BE2C (cell line): ENCODE results near the gene SLC66A2.

Source experiments
- DNase-seq: peaks from one replicate; pipeline ENCODE4 v3.0.0-alpha.2; 2020
- H3K27me3 ChIP-seq: fragments of 250-450 bp; sonication (Bioruptor Pico); 2 replicates; pipeline ENCODE4 v1.5.1; 2020; ENCODE audit warnings: mild to moderate bottlenecking
- H3K36me3 ChIP-seq: fragments of 250-450 bp; sonication (Bioruptor Pico); 2 replicates; pipeline ENCODE4 v1.5.1; 2020; ENCODE audit warnings: mild to moderate bottlenecking
- H3K4me1 ChIP-seq: fragments of 250-450 bp; sonication (Bioruptor Pico); 2 replicates; pipeline ENCODE4 v1.5.1; 2020
- H3K4me3 ChIP-seq: 2 replicates; pipeline ENCODE4 v1.5.1; 2011; ENCODE audit warnings: low read depth, low read length
- H3K9me3 ChIP-seq: fragments of 250-450 bp; sonication (Bioruptor Pico); 2 replicates; pipeline ENCODE4 v1.5.1; 2020
- TF ChIP-seq, protein P1 (sequence below): IDR thresholded peaks from 2 replicates; pipeline ENCODE4 v1.5.1; 2012; ENCODE audit warnings: mild to moderate bottlenecking, low read depth, low read length

SLC66A2 gene

DNA sequence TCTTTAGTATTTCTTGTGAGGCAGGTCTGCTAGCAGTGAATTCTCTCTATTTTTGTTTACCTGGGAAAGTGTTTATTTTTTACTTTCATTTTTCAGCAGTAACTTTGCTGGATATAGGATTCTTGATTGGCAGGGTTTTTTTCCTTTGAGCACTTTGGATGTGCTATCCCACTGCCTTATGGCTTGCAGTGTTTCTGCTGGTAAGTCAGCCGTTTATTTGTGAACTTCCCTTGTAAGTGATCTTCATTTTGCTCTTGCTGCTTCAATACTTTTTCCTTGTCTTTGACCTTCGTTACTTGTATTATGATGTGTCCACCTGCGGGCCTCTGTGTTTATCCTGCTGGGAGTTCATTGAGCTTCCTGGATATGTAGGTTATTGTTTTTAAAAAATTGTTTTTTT, 54.7 kb downstream of the SLC66A2 start:
- no peaks in the 10 kb centered on the region for H3K36me3 ChIP-seq
- TF ChIP-seq, protein P1, sequence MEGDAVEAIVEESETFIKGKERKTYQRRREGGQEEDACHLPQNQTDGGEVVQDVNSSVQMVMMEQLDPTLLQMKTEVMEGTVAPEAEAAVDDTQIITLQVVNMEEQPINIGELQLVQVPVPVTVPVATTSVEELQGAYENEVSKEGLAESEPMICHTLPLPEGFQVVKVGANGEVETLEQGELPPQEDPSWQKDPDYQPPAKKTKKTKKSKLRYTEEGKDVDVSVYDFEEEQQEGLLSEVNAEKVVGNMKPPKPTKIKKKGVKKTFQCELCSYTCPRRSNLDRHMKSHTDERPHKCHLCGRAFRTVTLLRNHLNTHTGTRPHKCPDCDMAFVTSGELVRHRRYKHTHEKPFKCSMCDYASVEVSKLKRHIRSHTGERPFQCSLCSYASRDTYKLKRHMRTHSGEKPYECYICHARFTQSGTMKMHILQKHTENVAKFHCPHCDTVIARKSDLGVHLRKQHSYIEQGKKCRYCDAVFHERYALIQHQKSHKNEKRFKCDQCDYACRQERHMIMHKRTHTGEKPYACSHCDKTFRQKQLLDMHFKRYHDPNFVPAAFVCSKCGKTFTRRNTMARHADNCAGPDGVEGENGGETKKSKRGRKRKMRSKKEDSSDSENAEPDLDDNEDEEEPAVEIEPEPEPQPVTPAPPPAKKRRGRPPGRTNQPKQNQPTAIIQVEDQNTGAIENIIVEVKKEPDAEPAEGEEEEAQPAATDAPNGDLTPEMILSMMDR = no peak
- no peaks in the 10 kb centered on the region for H3K27me3 ChIP-seq
- H3K9me3 ChIP-seq = no peaks in the 10 kb centered on the region
- no peak overlapping the region for H3K4me3 ChIP-seq
- no peak for DNase-seq
- H3K4me1 ChIP-seq = no peaks in the 10 kb centered on the region

DNA sequence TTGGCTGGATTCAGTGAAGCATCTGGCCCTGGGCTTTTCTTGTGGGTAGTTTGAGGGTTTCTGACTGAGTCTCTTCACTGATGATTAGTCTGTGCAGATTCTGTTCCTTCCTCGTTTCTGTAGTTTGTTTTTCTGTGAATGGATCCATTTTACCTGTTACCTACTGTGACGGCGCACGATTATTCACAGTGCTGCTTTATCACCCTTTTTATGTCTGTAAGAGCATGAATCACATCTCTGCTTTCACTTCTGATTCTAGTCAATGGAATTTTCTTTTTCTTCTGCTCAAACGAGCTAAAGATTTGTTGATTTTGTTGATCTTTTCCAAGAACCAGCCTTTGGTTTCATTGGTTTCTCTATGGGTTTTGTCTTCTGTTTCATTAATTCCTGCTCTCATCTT, 60.8 kb downstream of the SLC66A2 start:
- DNase-seq = no peak
- Histone ChIP-seq H3K36me3 (no peaks in the 10 kb centered on the region), H3K27me3 (no peaks in the 10 kb centered on the region), H3K9me3 (no peaks in the 10 kb centered on the region), H3K4me1 (no peaks in the 10 kb centered on the region), H3K4me3 (no peak overlapping the region)
- TF ChIP-seq, protein P1 = no peak

- no peak for DNase-seq
- Histone ChIP-seq H3K9me3 (no peaks in the 10 kb centered on the region), H3K4me3 (no peak overlapping the region), H3K36me3 (no peaks in the 10 kb centered on the region), H3K4me1 (no peaks in the 10 kb centered on the region), H3K27me3 (no peaks in the 10 kb centered on the region)
- TF ChIP-seq, protein P1 = no peak
These were observed 61.9 kb downstream of the SLC66A2 start for GRCh38 chr18:79889569-79889968.

GRCh38 chr18:79888016-79888415, 63.4 kb downstream of the SLC66A2 start:
- no peaks in the 10 kb centered on the region for H3K36me3 ChIP-seq
- H3K9me3 ChIP-seq = no peaks in the 10 kb centered on the region
- no peaks in the 10 kb centered on the region for H3K4me1 ChIP-seq
- DNase-seq = no peak
- TF ChIP-seq, protein P1 = no peak
- H3K4me3 ChIP-seq = no peak overlapping the region
- no peaks in the 10 kb centered on the region for H3K27me3 ChIP-seq

DNA sequence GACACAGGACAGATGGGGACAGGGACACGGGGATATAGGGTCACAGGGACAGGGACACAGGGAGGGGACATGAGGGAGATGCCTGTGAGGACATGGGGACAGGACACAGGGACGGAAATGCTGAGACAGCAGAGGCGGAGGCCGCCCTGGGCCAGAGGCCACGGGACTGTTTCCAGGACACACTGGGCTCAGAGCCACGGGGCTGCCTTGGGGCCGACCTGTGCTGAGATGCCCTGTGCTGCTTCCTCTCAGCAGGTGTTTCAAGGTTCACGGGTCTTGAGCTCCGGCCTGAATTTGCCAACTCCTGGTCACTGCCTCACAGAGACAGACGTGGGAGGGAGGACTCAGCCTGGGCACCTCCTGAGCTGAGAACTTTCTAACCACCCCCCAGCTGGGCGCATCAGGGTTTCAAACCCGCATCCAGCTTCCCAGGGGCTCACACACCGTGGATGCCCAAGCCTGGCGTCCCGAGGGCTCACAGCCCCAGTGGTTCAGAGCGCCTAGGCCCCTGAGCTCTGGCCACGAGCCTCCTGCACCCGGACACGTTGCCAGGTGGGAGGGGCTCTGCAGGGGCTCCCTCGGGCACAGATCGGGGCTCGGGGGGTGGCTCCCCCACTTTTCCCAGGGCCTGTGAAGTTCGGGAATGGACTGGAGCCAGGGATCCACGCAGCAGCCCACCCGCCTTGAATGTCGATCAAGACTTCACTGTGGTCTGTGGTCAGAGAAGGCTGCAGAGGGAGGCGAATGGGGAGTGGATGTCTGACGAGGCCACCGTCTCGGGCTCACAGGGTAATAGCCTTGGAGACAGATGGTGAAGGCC, 64.1 kb downstream of the SLC66A2 start:
- no peaks in the 10 kb centered on the region for H3K4me1 ChIP-seq
- no peak overlapping the region for H3K4me3 ChIP-seq
- TF ChIP-seq, protein P1 = no peak
- no peaks in the 10 kb centered on the region for H3K27me3 ChIP-seq
- H3K36me3 ChIP-seq = no peaks in the 10 kb centered on the region
- H3K9me3 ChIP-seq = no peaks in the 10 kb centered on the region
- no peak for DNase-seq

DNA sequence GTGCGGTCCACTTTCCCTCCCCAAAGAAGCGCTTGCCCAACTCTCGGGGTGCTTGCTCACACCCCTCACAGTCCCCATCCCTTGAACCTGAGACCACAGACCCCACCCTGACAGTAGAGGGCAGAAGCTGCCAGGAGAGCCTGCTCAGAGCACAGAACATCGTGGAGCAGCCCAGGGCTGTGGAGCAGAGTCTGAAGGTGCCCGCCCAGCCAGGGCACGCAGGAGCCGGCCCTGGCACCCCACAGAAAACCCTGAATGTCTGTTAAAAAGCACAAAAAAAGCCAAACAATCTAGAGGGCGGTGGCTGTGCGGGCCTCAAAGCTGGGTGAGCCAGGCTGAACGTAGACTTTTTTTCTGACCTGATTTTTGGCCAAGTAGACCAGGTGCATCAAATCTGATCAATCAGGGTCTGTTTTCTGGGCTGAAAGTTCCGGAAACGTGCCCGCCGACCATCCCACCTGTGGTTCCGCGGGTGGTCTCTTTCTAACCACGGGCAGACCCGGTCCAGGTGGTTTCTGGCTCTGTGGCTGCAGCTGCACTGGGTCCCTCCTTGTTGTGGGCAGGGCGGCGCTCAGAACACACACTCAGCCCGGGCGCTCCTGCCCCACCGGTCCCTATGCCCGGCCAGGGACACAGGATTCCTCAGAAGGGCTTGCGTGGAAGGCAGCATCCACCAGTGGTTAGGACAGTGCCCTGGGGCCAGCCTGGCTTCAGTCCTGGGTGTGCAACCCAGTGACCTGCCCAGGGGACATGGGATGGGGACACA, 66.3 kb downstream of the SLC66A2 start:
- Histone ChIP-seq H3K36me3 (no peaks in the 10 kb centered on the region), H3K9me3 (no peaks in the 10 kb centered on the region), H3K4me1 (no peaks in the 10 kb centered on the region), H3K4me3 (no peak overlapping the region), H3K27me3 (no peaks in the 10 kb centered on the region)
- TF ChIP-seq, protein P1 = no peak
- no peak for DNase-seq
